Endodermal cell (in vitro differentiated cells): ENCODE data around the gene RCAN1. TPM values are rescaled to one million over a fixed set of nuclear protein-coding genes. Genes with fewer than 3 reads are reported as not detected.

Experiments
- DNase-seq: peaks from one replicate; pipeline ENCODE4 v3.0.0-alpha.2; 2017
- H3K27ac ChIP-seq: 2 replicates; pipeline ENCODE4 v1.5.1; 2013; ENCODE audit warnings: mild to moderate bottlenecking, low read depth, low read length, moderate library complexity
- H3K27me3 ChIP-seq: 2 replicates; pipeline ENCODE4 v1.6.1; 2013; ENCODE audit warnings: mild to moderate bottlenecking, low read length, moderate library complexity; ENCODE audit not compliant: insufficient read depth, control insufficient read depth, poor library complexity, severe bottlenecking
- H3K36me3 ChIP-seq: 2 replicates; pipeline ENCODE4 v1.7.0; 2013; ENCODE audit warnings: mild to moderate bottlenecking, low read length, moderate library complexity; ENCODE audit not compliant: control insufficient read depth, insufficient read depth
- H3K4me1 ChIP-seq: one replicate; pipeline ENCODE4 v1.7.0; 2013; ENCODE audit warnings: low read length; ENCODE audit not compliant: control insufficient read depth, insufficient read depth
- H3K4me3 ChIP-seq: 2 replicates; pipeline ENCODE4 v1.5.1; 2013; ENCODE audit warnings: mild to moderate bottlenecking, low read length, moderate library complexity
- H3K9ac ChIP-seq: 2 replicates; pipeline ENCODE4 v1.6.1; 2013; ENCODE audit warnings: mild to moderate bottlenecking, low read length, moderate library complexity; ENCODE audit not compliant: poor library complexity, severe bottlenecking; ENCODE audit errors: extremely low read depth
- H3K9me3 ChIP-seq: 2 replicates; pipeline ENCODE4 v1.6.1; 2013; ENCODE audit warnings: mild to moderate bottlenecking, low read length, moderate library complexity; ENCODE audit not compliant: control insufficient read depth
- H3K27ac Mint-ChIP-seq: 2 replicates; pipeline ENCODE4 v1.8.0; 2020; ENCODE audit warnings: mixed read lengths
- H3K27me3 Mint-ChIP-seq: 2 replicates; pipeline ENCODE4 v1.8.0; 2021; ENCODE audit warnings: mild to moderate bottlenecking, mixed read lengths; ENCODE audit not compliant: insufficient read depth
- H3K36me3 Mint-ChIP-seq: 2 replicates; pipeline ENCODE4 v1.8.0; 2020; ENCODE audit warnings: low read depth, mixed read lengths
- H3K4me1 Mint-ChIP-seq: 2 replicates; pipeline ENCODE4 v1.8.0; 2020; ENCODE audit warnings: mixed read lengths
- H3K4me3 Mint-ChIP-seq: 2 replicates; pipeline ENCODE4 v1.8.0; 2020; ENCODE audit warnings: mild to moderate bottlenecking, moderate library complexity, mixed read lengths
- H3K9me3 Mint-ChIP-seq: 2 replicates; pipeline ENCODE4 v1.8.0; 2020; ENCODE audit warnings: mild to moderate bottlenecking, mixed read lengths
- WGBS, 2 experiments: methylation state at CpG; one replicate each; pipeline versions ENCODE4 v1.1.5 to v1.1.7; 2013; ENCODE audit warnings: missing lambda C conversion rate in 2 of 2, mixed read lengths in 1 of 2; ENCODE audit not compliant: insufficient coverage in 1 of 2, insufficient read length in 1 of 2; 5-methylcytosine and 5-hydroxymethylcytosine counted together
- total RNA-seq, 2 donors: library from RNA; stranded (reverse); fragmentation: NEBNext Ultra II Directional in 1 of 2; extraction: Animal tissue kit (Norgen Biotek cat#: 25700) in 1 of 2; gene quantifications; 2 replicates in 1 of 2; 3 replicates in 1 of 2; pipeline ENCODE4 v1.2.1, GENCODE V29; 2021
- TF ChIP-seq, protein P1 (sequence below): fragments of 200-600 bp; sonication (generic); conservative IDR thresholded peaks from 2 replicates; pipeline ENCODE4 v1.5.0; 2021; ENCODE audit warnings: antibody characterized with exemption, mild to moderate bottlenecking

RCAN1 gene
- total RNA-seq, 2 donors from 2014 or later: 6.1 to 6.7 TPM

DNA sequence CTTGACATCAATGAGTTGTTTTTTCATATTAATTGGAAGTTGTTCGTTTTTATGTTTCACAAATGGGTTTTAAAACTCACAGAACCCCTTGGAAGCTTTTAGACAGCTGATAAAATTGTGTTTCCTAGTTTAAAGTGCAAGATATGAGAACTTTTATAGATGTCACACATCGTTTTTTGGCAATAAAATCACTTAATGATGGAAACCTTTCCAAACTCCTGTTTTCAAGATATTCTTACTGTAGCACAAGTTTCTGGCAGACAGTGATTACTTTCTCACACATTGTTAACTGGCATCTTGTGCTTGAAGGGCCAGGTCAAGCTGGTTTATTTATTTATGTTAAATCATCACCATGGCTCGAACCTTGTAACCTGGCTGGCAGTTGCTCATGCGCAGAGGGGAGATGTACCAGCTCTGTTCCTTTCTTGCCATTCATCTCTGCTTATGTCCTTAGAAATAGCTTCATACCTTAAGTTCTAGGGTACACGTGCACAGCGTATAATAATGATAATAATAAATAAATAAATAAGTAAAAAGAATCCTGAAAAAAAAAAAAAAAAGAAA, 10.2 kb upstream of the RCAN1 start:
- no peak overlapping the region for H3K27ac Mint-ChIP-seq
- H3K36me3 ChIP-seq: no peaks in the 10 kb centered on the region
- no peaks in the 10 kb centered on the region for H3K9me3 Mint-ChIP-seq
- no peak overlapping the region for H3K27ac ChIP-seq
- H3K9ac ChIP-seq: no peak overlapping the region
- WGBS, 2 experiments: 80 to 83% methylated on average over 4 of the region's 6 CpGs
- H3K4me1 Mint-ChIP-seq: no peaks in the 10 kb centered on the region
- H3K36me3 Mint-ChIP-seq: no peaks in the 10 kb centered on the region
- H3K4me3 ChIP-seq: no peak overlapping the region
- peaks cover 24% of the 10 kb centered on the region for H3K27me3 Mint-ChIP-seq
- no peak for DNase-seq
- H3K4me3 Mint-ChIP-seq: no peak overlapping the region
- H3K27me3 ChIP-seq: peaks cover 5% of the 10 kb centered on the region
- TF ChIP-seq, protein P1, sequence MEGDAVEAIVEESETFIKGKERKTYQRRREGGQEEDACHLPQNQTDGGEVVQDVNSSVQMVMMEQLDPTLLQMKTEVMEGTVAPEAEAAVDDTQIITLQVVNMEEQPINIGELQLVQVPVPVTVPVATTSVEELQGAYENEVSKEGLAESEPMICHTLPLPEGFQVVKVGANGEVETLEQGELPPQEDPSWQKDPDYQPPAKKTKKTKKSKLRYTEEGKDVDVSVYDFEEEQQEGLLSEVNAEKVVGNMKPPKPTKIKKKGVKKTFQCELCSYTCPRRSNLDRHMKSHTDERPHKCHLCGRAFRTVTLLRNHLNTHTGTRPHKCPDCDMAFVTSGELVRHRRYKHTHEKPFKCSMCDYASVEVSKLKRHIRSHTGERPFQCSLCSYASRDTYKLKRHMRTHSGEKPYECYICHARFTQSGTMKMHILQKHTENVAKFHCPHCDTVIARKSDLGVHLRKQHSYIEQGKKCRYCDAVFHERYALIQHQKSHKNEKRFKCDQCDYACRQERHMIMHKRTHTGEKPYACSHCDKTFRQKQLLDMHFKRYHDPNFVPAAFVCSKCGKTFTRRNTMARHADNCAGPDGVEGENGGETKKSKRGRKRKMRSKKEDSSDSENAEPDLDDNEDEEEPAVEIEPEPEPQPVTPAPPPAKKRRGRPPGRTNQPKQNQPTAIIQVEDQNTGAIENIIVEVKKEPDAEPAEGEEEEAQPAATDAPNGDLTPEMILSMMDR: no peak
- no peaks in the 10 kb centered on the region for H3K9me3 ChIP-seq
- no peaks in the 10 kb centered on the region for H3K4me1 ChIP-seq

- H3K9me3 ChIP-seq: no peaks in the 10 kb centered on the region
- no peaks in the 10 kb centered on the region for H3K4me1 ChIP-seq
- H3K4me3 ChIP-seq: no peak overlapping the region
- no peak overlapping the region for H3K4me3 Mint-ChIP-seq
- H3K4me1 Mint-ChIP-seq: no peaks in the 10 kb centered on the region
- H3K36me3 Mint-ChIP-seq: no peaks in the 10 kb centered on the region
- TF ChIP-seq, protein P1: no peak
- no peaks in the 10 kb centered on the region for H3K36me3 ChIP-seq
- H3K9ac ChIP-seq: no peak overlapping the region
- no peak overlapping the region for H3K27ac ChIP-seq
- H3K27me3 Mint-ChIP-seq: peaks cover 24% of the 10 kb centered on the region
- peaks cover 13% of the 10 kb centered on the region for H3K27me3 ChIP-seq
- no peak overlapping the region for H3K27ac Mint-ChIP-seq
- WGBS, 2 experiments: 84 to 86% methylated on average over 3 to 4 of the region's 4 CpGs
- no peak for DNase-seq
- H3K9me3 Mint-ChIP-seq: no peaks in the 10 kb centered on the region
These were observed 8.6 kb upstream of the RCAN1 start for GRCh38 chr21:34623516-34623915.

DNA sequence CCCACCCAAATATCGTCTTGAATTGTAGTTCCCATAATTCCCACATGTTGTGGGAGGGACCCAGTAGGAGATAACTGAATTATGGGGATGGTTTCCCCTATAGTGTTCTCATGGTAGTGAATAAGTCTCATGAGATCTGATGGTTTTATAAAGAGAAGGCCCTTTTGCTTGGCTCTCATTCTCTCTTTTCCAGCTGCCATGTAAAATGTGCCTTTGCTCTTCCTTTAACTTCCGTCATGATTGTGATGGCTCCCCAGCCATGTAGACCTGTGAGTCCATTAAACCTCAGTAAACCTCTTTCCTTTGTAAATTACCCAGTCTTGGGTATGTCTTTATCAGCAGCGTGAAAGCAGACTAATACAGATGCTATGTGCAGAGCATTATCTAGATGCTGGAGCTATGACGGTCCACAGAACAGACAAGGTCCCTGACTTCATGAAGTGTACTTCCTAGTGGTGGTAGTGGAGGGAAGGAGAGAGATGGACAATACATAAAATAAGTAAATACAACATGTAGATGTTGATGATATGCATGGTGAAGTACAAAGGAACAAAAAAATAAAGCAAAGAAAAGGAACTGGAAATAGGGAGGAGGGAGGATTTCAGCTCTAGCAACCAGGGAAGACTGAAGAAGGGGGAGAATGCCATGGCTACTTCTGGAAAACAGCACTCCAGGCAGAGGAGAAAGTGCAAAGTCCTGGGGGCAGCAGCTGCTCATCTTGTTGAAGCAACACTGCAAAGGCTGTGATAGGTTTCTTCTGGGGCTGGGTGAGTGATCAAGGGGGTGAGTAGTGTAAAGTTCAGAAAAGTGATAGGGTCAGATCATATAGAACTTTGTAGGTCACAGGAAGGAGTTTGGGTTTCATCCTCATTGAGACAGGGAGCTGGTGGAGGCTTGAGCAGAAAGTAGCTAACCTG, 6.8 kb upstream of the RCAN1 start:
- TF ChIP-seq, protein P1: no peak
- Histone ChIP-seq H3K9me3 (no peaks in the 10 kb centered on the region), H3K27me3 (peaks cover 25% of the 10 kb centered on the region), H3K36me3 (no peaks in the 10 kb centered on the region), H3K27ac (no peak overlapping the region), H3K4me3 (no peak overlapping the region), H3K4me1 (no peaks in the 10 kb centered on the region), H3K9ac (no peak overlapping the region)
- 89 to 90% methylated on average over 3 to 4 of the region's 4 CpGs for WGBS, 2 experiments
- peaks cover 35% of the 10 kb centered on the region for H3K27me3 Mint-ChIP-seq
- no peaks in the 10 kb centered on the region for H3K9me3 Mint-ChIP-seq
- no peaks in the 10 kb centered on the region for H3K4me1 Mint-ChIP-seq
- no peaks in the 10 kb centered on the region for H3K36me3 Mint-ChIP-seq
- no peak overlapping the region for H3K4me3 Mint-ChIP-seq
- peak; percentile 2 for DNase-seq
- no peak overlapping the region for H3K27ac Mint-ChIP-seq
